PC-3 (cell line): Measurements from ENCODE around the gene DNM3. TPM values are rescaled to one million over a fixed set of nuclear protein-coding genes. Genes with fewer than 3 reads are reported as not detected.

ENCODE experiments used
- ATAC-seq: fragments of 200-7000 bp; cut with Tn5 transposase; 2 replicates; pipeline ENCODE4 v1.9.1; 2020; ENCODE audit warnings: mild to moderate bottlenecking, moderate library complexity
- BruUV-seq: library from RNA; stranded (reverse); fragments of 400-500 nt; replicated peaks from 2 replicates; lab custom pipeline; 2021; lab: Mats Ljungman, UMichigan
- CTCF ChIA-PET: fragments of 300-600 bp; sonication (Branson Sonifier 250); formaldehyde crosslinking; loops from one replicate; lab custom pipeline; 2022; ENCODE audit warnings: antibody characterized with exemption; lab: Charles Lee
- POLR2A ChIA-PET: fragments of 300-600 bp; sonication (Branson Sonifier 250); formaldehyde crosslinking; loops from one replicate; lab custom pipeline; 2022; ENCODE audit warnings: antibody characterized with exemption; ENCODE audit not compliant: unreplicated experiment; lab: Charles Lee
- DNase-seq: peaks from one replicate; pipeline ENCODE4 v3.0.0-alpha.2; 2015
- H2AFZ ChIP-seq: fragments of 300-600 bp; sonication (generic); 2 replicates; pipeline ENCODE4 v1.6.0; 2016; ENCODE audit warnings: antibody characterized with exemption, low read length
- H3F3A ChIP-seq: fragments of 300-600 bp; sonication (generic); one replicate; pipeline ENCODE4 v1.6.0; 2017; ENCODE audit warnings: antibody characterized with exemption, low read length, control low read depth, mild to moderate bottlenecking; ENCODE audit not compliant: unreplicated experiment
- H3K27ac ChIP-seq: fragments of 300-600 bp; sonication (generic); 2 replicates; pipeline ENCODE4 v1.5.1; 2016; ENCODE audit warnings: mild to moderate bottlenecking, low read length
- H3K27me3 ChIP-seq: fragments of 300-600 bp; sonication (generic); 2 replicates; pipeline ENCODE4 v1.6.1; 2016; ENCODE audit warnings: low read length, mixed read lengths
- H3K36me3 ChIP-seq: fragments of 300-600 bp; sonication (generic); 2 replicates; pipeline ENCODE4 v1.6.1; 2016; ENCODE audit warnings: low read depth, mixed run types, low read length, mixed read lengths
- H3K4me1 ChIP-seq: fragments of 300-600 bp; sonication (generic); 2 replicates; pipeline ENCODE4 v1.5.1; 2016; ENCODE audit warnings: low read length; ENCODE audit not compliant: insufficient read depth
- H3K4me2 ChIP-seq: fragments of 300-600 bp; sonication (generic); 2 replicates; pipeline ENCODE4 v1.6.0; 2016; ENCODE audit warnings: low read length
- H3K4me3 ChIP-seq: fragments of 300-600 bp; sonication (generic); 2 replicates; pipeline ENCODE4 v1.5.1; 2016; ENCODE audit warnings: mild to moderate bottlenecking, low read length, mixed read lengths
- H3K79me2 ChIP-seq: fragments of 300-600 bp; sonication (generic); 2 replicates; pipeline ENCODE4 v1.6.1; 2017; ENCODE audit warnings: low read length, mixed read lengths
- H3K9ac ChIP-seq: fragments of 300-600 bp; sonication (generic); 2 replicates; pipeline ENCODE4 v1.6.0; 2016; ENCODE audit warnings: mild to moderate bottlenecking, low read length
- H3K9me2 ChIP-seq: fragments of 300-600 bp; sonication (generic); replicated peaks from 2 replicates; pipeline ENCODE4 v1.6.1; 2016; ENCODE audit warnings: mixed run types, low read length, mixed read lengths
- H3K9me3 ChIP-seq: fragments of 300-600 bp; sonication (generic); 2 replicates; pipeline ENCODE4 v1.6.1; 2016; ENCODE audit warnings: low read length, mixed read lengths
- H4K20me1 ChIP-seq: fragments of 300-600 bp; sonication (generic); 2 replicates; pipeline ENCODE4 v1.6.1; 2016; ENCODE audit warnings: low read length, mixed read lengths
- CTCF ChIP-seq: fragments of 300-600 bp; sonication (generic); conservative IDR thresholded peaks from 2 replicates; pipeline ENCODE4 v1.5.1; 2017; ENCODE audit warnings: antibody characterized with exemption, low read depth, mild to moderate bottlenecking, low read length
- EZH2 ChIP-seq: fragments of 300-600 bp; sonication (generic); IDR thresholded peaks from one replicate; pipeline ENCODE4 v1.6.1; 2017; ENCODE audit warnings: antibody characterized with exemption, mild to moderate bottlenecking, low read length; ENCODE audit not compliant: unreplicated experiment
- EZH2phosphoT487 ChIP-seq: fragments of 300-600 bp; sonication (generic); IDR thresholded peaks from 2 replicates; pipeline ENCODE4 v1.6.1; 2018; ENCODE audit warnings: mild to moderate bottlenecking, antibody characterized with exemption, low read length, borderline replicate concordance
- intact Hi-C: fragments of 100-400 bp; cut with micrococcal nuclease; formaldehyde crosslinking; loops from 2 replicates; pipeline ENCODE4 v1.9.0; 2023
- total RNA-seq: library from RNA; depleted of rRNA; stranded (reverse); fragments of >200 nt; gene quantifications from 2 replicates; pipeline ENCODE4 v1.2.3, GENCODE V29; 2014

The DNM3 gene
- total RNA-seq, 1 experiment from 2014 or later = 0.98 TPM

- ChIA-PET CTCF (no interaction called here), POLR2A (no interaction called here)
- Histone ChIP-seq H3K9me3 (no peaks in the 10 kb centered on the region), H3K9me2 (no peaks in the 10 kb centered on the region), H3K27me3 (no peaks in the 10 kb centered on the region), H2AFZ (no peak overlapping the region), H3K4me3 (no peak overlapping the region), H3K27ac (no peak overlapping the region), H3K4me1 (peaks cover 15% of the 10 kb centered on the region), H3F3A (no peaks in the 10 kb centered on the region), H3K9ac (no peak overlapping the region), H3K4me2 (no peak overlapping the region), H4K20me1 (no peaks in the 10 kb centered on the region), H3K79me2 (no peaks in the 10 kb centered on the region), H3K36me3 (no peaks in the 10 kb centered on the region)
- BruUV-seq = no TSS peak
- TF ChIP-seq EZH2 (no peak), CTCF (no peak), EZH2phosphoT487 (no peak)
- DNase-seq (no peak), ATAC-seq (no peak)
- intact Hi-C loops = no loop called here
Observed at GRCh38 chr1:172277275-172277674, 436.0 kb downstream of the DNM3 start.

DNA sequence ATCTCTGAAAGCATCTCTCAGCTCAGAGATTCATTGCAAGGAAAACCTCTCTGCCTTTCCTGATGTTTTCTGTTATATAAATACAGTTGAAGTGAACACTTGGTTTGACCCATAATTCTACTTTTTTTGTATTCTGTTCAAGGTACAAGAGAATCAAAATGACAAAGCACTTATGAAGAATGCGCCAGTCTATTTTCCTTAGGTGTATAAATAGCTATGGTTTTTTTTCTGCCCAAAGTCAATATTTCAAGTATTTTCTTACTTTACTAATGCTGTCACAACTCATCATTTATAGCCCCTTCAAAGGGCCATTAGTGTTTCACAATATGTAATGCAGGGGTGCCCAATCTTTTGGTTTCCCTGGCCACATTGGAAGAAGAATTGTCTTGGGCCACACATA is 436.7 kb downstream of the DNM3 start:
- peak overlapping the region; percentile 0; the same call in 1 of the 2 replicates for H3K4me2 ChIP-seq
- ChIA-PET CTCF (interaction anchor here (0.7 kb wide), 1 partner anchor 237 kb away, joined by 4 read pairs; no protein-coding TSS in a partner anchor), POLR2A (interaction anchor here (0.5 kb wide), 1 partner anchor 123 kb away, joined by 6 read pairs; no protein-coding TSS in a partner anchor)
- ATAC-seq (no peak), DNase-seq (no peak)
- no peaks in the 10 kb centered on the region for H3K9me3 ChIP-seq
- H3K9me2 ChIP-seq = no peaks in the 10 kb centered on the region
- no peak overlapping the region for H3K4me3 ChIP-seq
- H3K79me2 ChIP-seq = no peaks in the 10 kb centered on the region
- H3K9ac ChIP-seq = no peak overlapping the region
- H4K20me1 ChIP-seq = no peaks in the 10 kb centered on the region
- no peaks in the 10 kb centered on the region for H3K27me3 ChIP-seq
- H2AFZ ChIP-seq = no peak overlapping the region
- H3K4me1 ChIP-seq = peaks cover 15% of the 10 kb centered on the region
- no peaks in the 10 kb centered on the region for H3F3A ChIP-seq
- H3K36me3 ChIP-seq = no peaks in the 10 kb centered on the region
- no TSS peak for BruUV-seq
- intact Hi-C loops = no loop called here
- no peak for TF ChIP-seq EZH2phosphoT487
- no peak for TF ChIP-seq EZH2
- TF ChIP-seq CTCF = no peak
- 0 out of 2 replicates have a peak overlapping the region, but pooled peaks have one; percentile 1 for H3K27ac ChIP-seq

- ChIA-PET CTCF (interaction anchor here (0.7 kb wide), 1 partner anchor 238 kb away, joined by 4 read pairs; no protein-coding TSS in a partner anchor), POLR2A (interaction anchor here (0.5 kb wide), 2 partner anchors 44 to 123 kb away, joined by 5 to 6 read pairs; no protein-coding TSS in a partner anchor)
- no peaks in the 10 kb centered on the region for H4K20me1 ChIP-seq
- DNase-seq (peak; percentile 91), ATAC-seq (peak; percentile 89)
- H3K79me2 ChIP-seq = no peaks in the 10 kb centered on the region
- intact Hi-C loops = no loop called here
- no peak overlapping the region for H3K4me3 ChIP-seq
- H3K9me3 ChIP-seq = no peaks in the 10 kb centered on the region
- H3K4me1 ChIP-seq = peaks cover 15% of the 10 kb centered on the region
- no peaks in the 10 kb centered on the region for H3K27me3 ChIP-seq
- TF ChIP-seq EZH2phosphoT487 (no peak), EZH2 (no peak), CTCF (no peak)
- H2AFZ ChIP-seq = no peak overlapping the region
- H3K9me2 ChIP-seq = no peaks in the 10 kb centered on the region
- BruUV-seq = no TSS peak
- peak overlapping the region; percentile 9; the same call in 1 of the 2 replicates for H3K27ac ChIP-seq
- H3K36me3 ChIP-seq = no peaks in the 10 kb centered on the region
- no peak overlapping the region for H3K9ac ChIP-seq
- no peaks in the 10 kb centered on the region for H3F3A ChIP-seq
- H3K4me2 ChIP-seq = peak overlapping the region; percentile 0; the same call in 1 of the 2 replicates
Observed at GRCh38 chr1:172278478-172278877, 437.2 kb downstream of the DNM3 start.
